H9 (cell line): ENCODE data around the gene WDR43. TPM values are rescaled to one million over a fixed set of nuclear protein-coding genes. Genes with fewer than 3 reads are reported as not detected.

Source experiments
- DNase-seq: peaks from one replicate; pipeline ENCODE4 v3.0.0-alpha.2; 2017
- H2AFZ ChIP-seq: one replicate; pipeline ENCODE4 v1.6.1; 2013; ENCODE audit warnings: mild to moderate bottlenecking, low read length, control low read depth, moderate library complexity
- H2AK5ac ChIP-seq: 2 replicates; pipeline ENCODE4 v1.6.1; 2013; ENCODE audit warnings: low read length, control low read depth, mixed read lengths; ENCODE audit not compliant: insufficient read length
- H2BK120ac ChIP-seq: one replicate; pipeline ENCODE4 v1.6.1; 2013; ENCODE audit warnings: low read depth, mild to moderate bottlenecking, low read length, control low read depth, inconsistent platforms; ENCODE audit not compliant: poor library complexity, severe bottlenecking
- H2BK12ac ChIP-seq: 2 replicates; pipeline ENCODE4 v1.6.1; 2013; ENCODE audit warnings: low read length, control low read depth, mixed read lengths, low read depth; ENCODE audit not compliant: insufficient read length
- H2BK15ac ChIP-seq: 2 replicates; pipeline ENCODE4 v1.6.1; 2013; ENCODE audit warnings: low read depth, low read length, control low read depth
- H2BK20ac ChIP-seq: one replicate; pipeline ENCODE4 v1.6.1; 2013; ENCODE audit warnings: low read depth, mild to moderate bottlenecking, low read length, control low read depth, inconsistent platforms; ENCODE audit not compliant: poor library complexity, severe bottlenecking
- H2BK5ac ChIP-seq: 2 replicates; pipeline ENCODE4 v1.6.1; 2013; ENCODE audit warnings: low read length, control low read depth, mixed read lengths; ENCODE audit not compliant: insufficient read length
- H3K14ac ChIP-seq: 2 replicates; pipeline ENCODE4 v1.6.1; 2013; ENCODE audit warnings: low read length, control low read depth; ENCODE audit not compliant: insufficient read depth
- H3K18ac ChIP-seq: 2 replicates; pipeline ENCODE4 v1.6.1; 2013; ENCODE audit warnings: low read depth, mild to moderate bottlenecking, mixed read lengths, low read length, control low read depth; ENCODE audit not compliant: insufficient read length
- H3K23ac ChIP-seq: 2 replicates; pipeline ENCODE4 v1.6.1; 2013; ENCODE audit warnings: low read length, control low read depth, mixed read lengths, low read depth; ENCODE audit not compliant: insufficient read length
- H3K23me2 ChIP-seq: 2 replicates; pipeline ENCODE4 v1.6.1; 2013; ENCODE audit warnings: low read depth, mild to moderate bottlenecking, mixed read lengths, low read length, control low read depth; ENCODE audit not compliant: insufficient read length, poor library complexity, severe bottlenecking
- H3K27ac ChIP-seq: 2 replicates; pipeline ENCODE4 v1.5.1; 2013; ENCODE audit warnings: low read length, control low read depth, mixed read lengths, low read depth; ENCODE audit not compliant: insufficient read length
- H3K27me3 ChIP-seq: 2 replicates; pipeline ENCODE4 v1.6.1; 2013; ENCODE audit warnings: low read length, control low read depth, inconsistent platforms; ENCODE audit not compliant: insufficient read depth
- H3K4ac ChIP-seq: 2 replicates; pipeline ENCODE4 v1.6.1; 2013; ENCODE audit warnings: low read depth, mild to moderate bottlenecking, control low read depth, inconsistent platforms, low read length, moderate library complexity
- H3K4me1 ChIP-seq: 2 replicates; pipeline ENCODE4 v1.6.1; 2013; ENCODE audit warnings: low read length, control low read depth, inconsistent platforms; ENCODE audit not compliant: insufficient read depth
- H3K4me2 ChIP-seq: 2 replicates; pipeline ENCODE4 v1.6.1; 2013; ENCODE audit warnings: low read length, control low read depth, mixed read lengths; ENCODE audit not compliant: insufficient read length, insufficient read depth
- H3K56ac ChIP-seq: 2 replicates; pipeline ENCODE4 v1.6.1; 2013; ENCODE audit warnings: low read depth, mild to moderate bottlenecking, mixed read lengths, low read length, control low read depth; ENCODE audit not compliant: insufficient read length
- H3K79me1 ChIP-seq: 2 replicates; pipeline ENCODE4 v1.6.1; 2013; ENCODE audit warnings: low read depth, mild to moderate bottlenecking, moderate library complexity, low read length, control low read depth, inconsistent platforms; ENCODE audit not compliant: insufficient read depth, poor library complexity, severe bottlenecking
- H3K79me2 ChIP-seq: 2 replicates; pipeline ENCODE4 v1.6.1; 2013; ENCODE audit warnings: low read length, control low read depth, inconsistent platforms; ENCODE audit not compliant: insufficient read depth
- H3K9ac ChIP-seq: 2 replicates; pipeline ENCODE4 v1.6.1; 2013; ENCODE audit warnings: low read length, control low read depth, mixed read lengths; ENCODE audit not compliant: insufficient read length; ENCODE audit errors: extremely low read depth
- H3K9me3 ChIP-seq: one replicate; pipeline ENCODE4 v1.6.1; 2013; ENCODE audit warnings: low read depth, low read length, inconsistent platforms; ENCODE audit not compliant: control insufficient read depth
- H3T11ph ChIP-seq: one replicate; pipeline ENCODE4 v1.6.1; 2013; ENCODE audit warnings: mild to moderate bottlenecking, low read length, control low read depth, inconsistent platforms
- H4K20me1 ChIP-seq: one replicate; pipeline ENCODE4 v1.6.1; 2013; ENCODE audit not compliant: control insufficient read depth, insufficient read length, insufficient read depth
- H4K5ac ChIP-seq: 2 replicates; pipeline ENCODE4 v1.6.1; 2013; ENCODE audit warnings: low read depth, mild to moderate bottlenecking, mixed read lengths, low read length, control low read depth; ENCODE audit not compliant: insufficient read length
- H4K8ac ChIP-seq: replicated peaks from 2 replicates; pipeline ENCODE4 v1.6.1; 2013; ENCODE audit warnings: low read length, control low read depth, mixed read lengths, low read depth; ENCODE audit not compliant: insufficient read length
- H4K91ac ChIP-seq: 2 replicates; pipeline ENCODE4 v1.6.1; 2013; ENCODE audit warnings: low read depth, mild to moderate bottlenecking, moderate library complexity, mixed read lengths, low read length, control low read depth; ENCODE audit not compliant: insufficient read length
- H3K27ac Mint-ChIP-seq, 3 experiments: 2 replicates in 2 of 3; 3 replicates in 1 of 3; pipeline ENCODE4 v1.8.0; 2020 to 2021; ENCODE audit warnings: mixed read lengths in 3 of 3, mild to moderate bottlenecking in 1 of 3, moderate library complexity in 1 of 3
- H3K27me3 Mint-ChIP-seq: 2 replicates; pipeline ENCODE4 v1.8.0; 2021; ENCODE audit warnings: low read depth, mild to moderate bottlenecking, moderate library complexity, mixed read lengths
- H3K36me3 Mint-ChIP-seq, 3 experiments: 2 replicates in 2 of 3; 3 replicates in 1 of 3; pipeline ENCODE4 v1.8.0; 2020 to 2021; ENCODE audit warnings: low read depth in 3 of 3, mixed read lengths in 3 of 3; ENCODE audit not compliant: insufficient read depth in 1 of 3
- H3K4me1 Mint-ChIP-seq, 2 experiments: 2 replicates each; pipeline ENCODE4 v1.8.0; 2020; ENCODE audit warnings: mixed read lengths in 2 of 2
- H3K4me3 Mint-ChIP-seq, 2 experiments: 2 replicates in 1 of 2; 3 replicates in 1 of 2; pipeline ENCODE4 v1.8.0; 2020 to 2021; ENCODE audit warnings: mild to moderate bottlenecking in 2 of 2, mixed read lengths in 2 of 2, moderate library complexity in 1 of 2
- H3K9me3 Mint-ChIP-seq, 2 experiments: 2 replicates in 1 of 2; 3 replicates in 1 of 2; pipeline ENCODE4 v1.8.0; 2020; ENCODE audit warnings: mild to moderate bottlenecking in 2 of 2, mixed read lengths in 2 of 2, moderate library complexity in 1 of 2
- WGBS: extraction: QIAGEN DNeasy Blood & Tissue Kit; methylation state at CpG from one replicate; pipeline ENCODE4 v1.1.7; 2013; ENCODE audit warnings: missing lambda C conversion rate, low lambda C conversion rate, mixed read lengths; ENCODE audit not compliant: insufficient read length; ENCODE audit errors: extremely low coverage; 5-methylcytosine and 5-hydroxymethylcytosine counted together
- total RNA-seq: library from RNA; stranded (reverse); gene quantifications from 2 replicates; pipeline ENCODE4 v1.2.1, GENCODE V29; 2021
- TF ChIP-seq, protein P1 (sequence below): fragments of 200-600 bp; sonication (generic); conservative IDR thresholded peaks from 3 replicates; pipeline ENCODE4 v1.8.0; 2021; ENCODE audit warnings: antibody characterized with exemption, mild to moderate bottlenecking

The WDR43 gene
- total RNA-seq, 1 experiment from 2014 or later = 186 TPM

DNA sequence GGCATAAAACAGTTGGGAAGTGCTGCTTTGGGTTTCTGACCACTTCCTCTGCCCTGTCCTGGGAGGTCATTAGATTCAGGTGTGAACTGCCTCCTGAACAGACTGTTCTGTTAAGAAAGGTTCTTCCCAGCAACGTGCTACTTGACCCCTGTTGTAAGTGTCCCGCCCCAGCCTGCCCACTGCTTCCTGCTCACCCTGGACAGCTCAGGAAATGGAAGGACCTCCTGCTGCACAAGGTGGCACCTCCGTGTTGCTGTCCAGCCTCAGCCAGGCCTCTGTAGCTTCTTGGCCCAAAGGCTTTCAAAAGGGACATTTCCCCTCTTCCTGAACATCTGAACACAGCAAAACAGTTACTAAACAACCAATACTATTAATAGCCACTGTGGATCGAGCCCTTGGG is 92.0 kb downstream of the WDR43 start:
- no peak overlapping the region for H2BK12ac ChIP-seq
- H2BK5ac ChIP-seq = no peak overlapping the region
- Mint-ChIP-seq H3K27ac (peak overlapping the region in 2 of 3 experiments; percentile 52 to 64; a peak in 1 of 7 replicates), H3K4me1 (no peaks in the 10 kb centered on the region; a peak in 1 of 4 replicates), H3K27me3 (no peaks in the 10 kb centered on the region; the same call in none of the 2 replicates), H3K9me3 (no peaks in the 10 kb centered on the region), H3K36me3 (no peaks in the 10 kb centered on the region), H3K4me3 (no peak overlapping the region)
- H2AK5ac ChIP-seq = no peak overlapping the region
- no peak overlapping the region for H3T11ph ChIP-seq
- H3K9me3 ChIP-seq = no peaks in the 10 kb centered on the region
- no peak overlapping the region for H3K4me2 ChIP-seq
- no peak overlapping the region for H3K4ac ChIP-seq
- no peaks in the 10 kb centered on the region for H3K4me1 ChIP-seq
- H2BK20ac ChIP-seq = no peak overlapping the region
- no peak overlapping the region for H3K23ac ChIP-seq
- no peak overlapping the region for H3K27ac ChIP-seq
- no peak overlapping the region for H4K8ac ChIP-seq
- no peak overlapping the region for H3K14ac ChIP-seq
- no peak overlapping the region for H3K18ac ChIP-seq
- no peaks in the 10 kb centered on the region for H3K79me2 ChIP-seq
- H3K27me3 ChIP-seq = no peaks in the 10 kb centered on the region; the same call in 1 of the 2 replicates
- no peak overlapping the region for H2BK120ac ChIP-seq
- no peaks in the 10 kb centered on the region for H4K20me1 ChIP-seq
- no peak for DNase-seq
- no peaks in the 10 kb centered on the region for H3K23me2 ChIP-seq
- H3K79me1 ChIP-seq = no peaks in the 10 kb centered on the region
- H2BK15ac ChIP-seq = no peak overlapping the region
- no peak overlapping the region for H3K56ac ChIP-seq
- no CpG with 5 or more reads among the region's 4 CpGs for WGBS
- no peak overlapping the region for H4K91ac ChIP-seq
- H2AFZ ChIP-seq = no peak overlapping the region
- TF ChIP-seq, protein P1, sequence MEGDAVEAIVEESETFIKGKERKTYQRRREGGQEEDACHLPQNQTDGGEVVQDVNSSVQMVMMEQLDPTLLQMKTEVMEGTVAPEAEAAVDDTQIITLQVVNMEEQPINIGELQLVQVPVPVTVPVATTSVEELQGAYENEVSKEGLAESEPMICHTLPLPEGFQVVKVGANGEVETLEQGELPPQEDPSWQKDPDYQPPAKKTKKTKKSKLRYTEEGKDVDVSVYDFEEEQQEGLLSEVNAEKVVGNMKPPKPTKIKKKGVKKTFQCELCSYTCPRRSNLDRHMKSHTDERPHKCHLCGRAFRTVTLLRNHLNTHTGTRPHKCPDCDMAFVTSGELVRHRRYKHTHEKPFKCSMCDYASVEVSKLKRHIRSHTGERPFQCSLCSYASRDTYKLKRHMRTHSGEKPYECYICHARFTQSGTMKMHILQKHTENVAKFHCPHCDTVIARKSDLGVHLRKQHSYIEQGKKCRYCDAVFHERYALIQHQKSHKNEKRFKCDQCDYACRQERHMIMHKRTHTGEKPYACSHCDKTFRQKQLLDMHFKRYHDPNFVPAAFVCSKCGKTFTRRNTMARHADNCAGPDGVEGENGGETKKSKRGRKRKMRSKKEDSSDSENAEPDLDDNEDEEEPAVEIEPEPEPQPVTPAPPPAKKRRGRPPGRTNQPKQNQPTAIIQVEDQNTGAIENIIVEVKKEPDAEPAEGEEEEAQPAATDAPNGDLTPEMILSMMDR = no peak
- no peak overlapping the region for H4K5ac ChIP-seq
- H3K9ac ChIP-seq = no peak overlapping the region
